ENCODE data around the gene PLCH2.

DNA sequence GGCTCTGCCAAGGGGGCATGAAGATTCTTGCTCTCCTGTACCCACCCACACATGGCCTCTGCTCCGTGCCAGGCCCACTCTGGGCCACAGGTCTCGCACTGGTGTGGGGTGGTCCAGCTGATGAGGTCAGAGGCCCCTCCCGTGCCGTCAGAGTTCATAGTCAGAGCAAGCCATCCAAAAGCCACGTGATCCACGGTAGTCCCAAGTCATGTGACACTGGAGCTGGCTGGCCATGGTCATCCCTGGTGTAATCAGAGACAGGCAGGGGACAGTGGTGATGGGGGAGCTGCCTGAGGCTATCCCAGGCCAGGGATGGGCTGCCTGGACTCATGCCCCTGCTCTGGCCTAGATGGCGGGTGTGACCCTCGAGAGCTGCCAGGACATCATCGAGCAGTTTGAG lies 10.5 kb downstream of the PLCH2 start:
- TF ChIP-seq GATA2 (IDR thresholded peaks at IDR 0.05; ENCODE audit: low read depth, low read length), result no peak
- TF ChIP-seq GATA3 (IDR thresholded peaks at IDR 0.05; ENCODE audit: low read depth, low read length), result no peak

Measured in SH-SY5Y (cell line).